C4-2B (cell line): ENCODE results near the gene ANKRD11.

Experiments used
- H3K27ac ChIP-seq: fragments of 450-650 bp; 2 replicates; pipeline ENCODE4 v1.5.1; 2017
- CTCF ChIP-seq: fragments of 450-650 bp; conservative IDR thresholded peaks from 2 replicates; pipeline ENCODE4 v1.5.1; 2017; ENCODE audit warnings: mild to moderate bottlenecking
- ZFX ChIP-seq: fragments of 450-650 bp; IDR thresholded peaks from 2 replicates; pipeline ENCODE4 v1.6.1; 2017

Gene ANKRD11

GRCh38 chr16:89325861-89326471, 164.4 kb downstream of the ANKRD11 start:
- no peak for TF ChIP-seq CTCF
- 0 out of 2 replicates have a peak, but pooled peaks have one; percentile 14 for TF ChIP-seq ZFX
- peak overlapping the region; percentile 90 for H3K27ac ChIP-seq

- H3K27ac ChIP-seq, result peak overlapping the region; percentile 90
- TF ChIP-seq ZFX (no peak), CTCF (no peak)
Observed at GRCh38 chr16:89324056-89325010, 166.0 kb downstream of the ANKRD11 start.

- no peak for TF ChIP-seq ZFX
- no peak for TF ChIP-seq CTCF
- H3K27ac ChIP-seq, result peak overlapping the region; percentile 90
Observed at GRCh38 chr16:89323120-89323960, 167.0 kb downstream of the ANKRD11 start.

DNA sequence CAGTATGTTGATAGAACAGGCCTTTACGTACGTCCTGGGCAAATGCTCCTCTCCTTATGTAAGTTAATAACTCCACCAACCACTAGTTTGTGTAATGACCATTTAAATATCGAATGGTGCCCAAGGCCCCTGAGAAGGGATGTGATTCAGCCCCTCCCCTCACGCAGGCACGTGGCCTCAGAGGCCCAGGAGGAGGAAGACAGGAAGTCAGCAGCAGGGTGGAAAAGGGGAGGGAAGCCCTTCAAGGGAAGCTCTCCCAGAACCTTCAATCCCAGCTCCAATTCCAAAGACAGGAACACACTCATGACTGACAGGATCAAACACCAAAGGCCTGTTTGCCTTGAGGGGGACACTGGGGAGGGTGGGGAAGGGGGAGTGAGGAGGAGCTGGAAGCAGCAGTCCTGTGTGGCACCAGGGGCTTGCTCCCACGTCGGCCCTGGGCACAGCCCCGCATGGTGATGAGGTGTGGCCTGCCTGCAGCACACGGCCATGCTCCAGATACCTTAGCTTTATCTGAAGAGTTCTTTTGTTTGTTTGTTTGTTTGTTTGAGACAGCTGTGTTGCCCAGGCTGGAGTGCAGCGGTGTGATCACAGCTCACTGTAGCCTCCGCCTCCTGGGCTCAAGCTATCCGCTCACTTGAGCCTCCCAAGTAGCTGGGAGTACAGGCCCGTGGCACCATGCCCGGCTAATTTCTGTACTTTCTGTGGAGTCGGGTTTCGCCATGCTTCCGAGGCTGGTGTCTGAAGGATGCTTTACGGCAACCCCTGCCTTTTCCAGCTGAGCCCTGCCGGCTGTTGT, 167.8 kb downstream of the ANKRD11 start:
- TF ChIP-seq ZFX, result no peak
- TF ChIP-seq CTCF, result no peak
- peak overlapping the region; percentile 90 for H3K27ac ChIP-seq

DNA sequence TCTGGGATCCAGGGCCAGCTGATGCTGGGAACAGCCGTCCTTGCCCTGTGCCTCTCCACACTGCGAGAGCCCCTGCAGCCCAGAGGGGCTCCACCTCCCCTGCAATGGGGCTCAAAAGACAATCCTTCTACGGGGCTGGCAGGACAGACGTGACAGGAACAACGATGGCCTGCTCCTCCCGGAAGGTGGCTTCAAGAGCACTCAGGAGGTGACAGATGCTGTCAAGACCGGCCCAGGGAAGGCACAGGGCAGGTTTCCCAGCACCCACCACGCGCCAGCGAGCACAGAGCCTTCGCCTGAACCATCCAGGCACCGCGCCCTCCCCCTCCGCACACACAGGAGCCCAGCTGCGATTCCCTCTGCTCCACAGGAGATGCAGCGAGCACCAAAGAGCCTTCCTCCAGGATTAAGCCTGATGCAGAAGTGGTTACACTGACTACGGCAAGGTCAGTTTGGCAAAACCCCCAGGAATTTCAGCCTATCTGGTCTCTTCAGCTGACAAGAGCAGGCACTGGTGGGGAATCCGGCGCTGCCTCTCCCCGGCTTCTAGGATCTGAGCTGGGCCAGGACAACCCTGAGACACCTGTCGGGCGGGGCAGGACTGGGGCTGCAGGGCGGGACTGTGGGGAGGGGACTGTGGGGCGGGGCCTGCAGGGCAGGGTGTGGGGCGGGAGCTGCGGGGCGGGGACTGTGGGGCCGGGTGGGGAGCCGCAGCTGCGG, 169.4 kb downstream of the ANKRD11 start:
- TF ChIP-seq CTCF, result no peak
- no peak for TF ChIP-seq ZFX

More for the DNA sequence above, 169.4 kb downstream of the ANKRD11 start:
- H3K27ac ChIP-seq, result peak overlapping the region; percentile 90
